ENCODE data around the gene KCNG2.
A peak's percentile ranks its signal among the peaks of the same experiment; 100 is the strongest.

KCNG2 gene

GRCh38 chr18:79805926-79806487, 8.3 kb downstream of the KCNG2 start:
- Histone ChIP-seq H3K79me1 (ENCODE audit: low read length) (no peaks in the 10 kb centered on the region), H3K4me3 (ENCODE audit: low read length) (no peak overlapping the region), H3K79me2 (ENCODE audit: control insufficient read depth, insufficient read depth, low read length) (no peaks in the 10 kb centered on the region), H3K9ac (ENCODE audit: low read length) (no peak overlapping the region), H3K36me3 (ENCODE audit: control insufficient read depth, insufficient read depth, low read length) (no peaks in the 10 kb centered on the region), H2BK15ac (replicated peaks; ENCODE audit: low read depth) (no peak overlapping the region), H3K56ac (ENCODE audit: low read length) (no peak overlapping the region), H3K27me3 (ENCODE audit: insufficient read depth, low read length, poor library complexity) (no peaks in the 10 kb centered on the region), H3K27ac (ENCODE audit: low read depth, low read length) (no peak overlapping the region), H4K8ac (ENCODE audit: low read depth, low read length) (no peak overlapping the region), H3K4ac (ENCODE audit: low read depth, low read length) (no peak overlapping the region), H3K18ac (ENCODE audit: low read length) (no peak overlapping the region), H3K4me2 (ENCODE audit: low read length) (no peak overlapping the region), H3K23ac (ENCODE audit: low read length) (peak overlapping the region; percentile 45), H2BK120ac (ENCODE audit: low read depth, low read length) (no peak overlapping the region), H2BK5ac (ENCODE audit: low read length) (no peak overlapping the region), H4K5ac (ENCODE audit: low read length) (no peak overlapping the region), H3K4me1 (ENCODE audit: control insufficient read depth, low read depth, low read length) (no peaks in the 10 kb centered on the region), H2AK5ac (ENCODE audit: low read length) (no peak overlapping the region)
- no peak for DNase-seq
- no CpG with 5 or more reads among the region's 16 CpGs for WGBS (ENCODE audit: extremely low coverage, insufficient coverage, low lambda C conversion rate)

- H2BK5ac ChIP-seq (ENCODE audit: low read length), result no peak overlapping the region
- H3K4ac ChIP-seq (ENCODE audit: low read depth, low read length), result no peak overlapping the region
- H3K9ac ChIP-seq (ENCODE audit: low read length), result no peak overlapping the region
- no peak for DNase-seq
- no peak overlapping the region for H3K18ac ChIP-seq (ENCODE audit: low read length)
- H3K4me1 ChIP-seq (ENCODE audit: control insufficient read depth, low read depth, low read length), result no peaks in the 10 kb centered on the region
- no peaks in the 10 kb centered on the region for H3K27me3 ChIP-seq (ENCODE audit: insufficient read depth, low read length, poor library complexity)
- no peaks in the 10 kb centered on the region for H3K36me3 ChIP-seq (ENCODE audit: control insufficient read depth, insufficient read depth, low read length)
- WGBS (ENCODE audit: extremely low coverage, insufficient coverage, low lambda C conversion rate), result no CpG with 5 or more reads among the region's 43 CpGs
- no peak overlapping the region for H4K5ac ChIP-seq (ENCODE audit: low read length)
- H2AK5ac ChIP-seq (ENCODE audit: low read length), result no peak overlapping the region
- H2BK120ac ChIP-seq (ENCODE audit: low read depth, low read length), result no peak overlapping the region
- H3K27ac ChIP-seq (ENCODE audit: low read depth, low read length), result no peak overlapping the region
- H3K4me3 ChIP-seq (ENCODE audit: low read length), result no peak overlapping the region
- no peak overlapping the region for H3K23ac ChIP-seq (ENCODE audit: low read length)
- H2BK15ac ChIP-seq (replicated peaks; ENCODE audit: low read depth), result no peak overlapping the region
- no peak overlapping the region for H4K8ac ChIP-seq (ENCODE audit: low read depth, low read length)
- no peaks in the 10 kb centered on the region for H3K79me1 ChIP-seq (ENCODE audit: low read length)
- H3K56ac ChIP-seq (ENCODE audit: low read length), result no peak overlapping the region
- no peaks in the 10 kb centered on the region for H3K79me2 ChIP-seq (ENCODE audit: control insufficient read depth, insufficient read depth, low read length)
- H3K4me2 ChIP-seq (ENCODE audit: low read length), result no peak overlapping the region
These were observed 9.5 kb downstream of the KCNG2 start for GRCh38 chr18:79806976-79807841.

- H3K27me3 ChIP-seq (ENCODE audit: insufficient read depth, low read length, poor library complexity), result no peaks in the 10 kb centered on the region
- H2BK5ac ChIP-seq (ENCODE audit: low read length), result no peak overlapping the region
- no peak for DNase-seq
- no peak overlapping the region for H4K5ac ChIP-seq (ENCODE audit: low read length)
- no CpG with 5 or more reads among the region's 44 CpGs for WGBS (ENCODE audit: extremely low coverage, insufficient coverage, low lambda C conversion rate)
- no peak overlapping the region for H2BK120ac ChIP-seq (ENCODE audit: low read depth, low read length)
- H3K56ac ChIP-seq (ENCODE audit: low read length), result no peak overlapping the region
- no peak overlapping the region for H3K18ac ChIP-seq (ENCODE audit: low read length)
- H2BK15ac ChIP-seq (replicated peaks; ENCODE audit: low read depth), result no peak overlapping the region
- no peaks in the 10 kb centered on the region for H3K36me3 ChIP-seq (ENCODE audit: control insufficient read depth, insufficient read depth, low read length)
- H3K4me3 ChIP-seq (ENCODE audit: low read length), result no peak overlapping the region
- no peaks in the 10 kb centered on the region for H3K79me1 ChIP-seq (ENCODE audit: low read length)
- H3K23ac ChIP-seq (ENCODE audit: low read length), result no peak overlapping the region
- no peak overlapping the region for H2AK5ac ChIP-seq (ENCODE audit: low read length)
- H3K4me2 ChIP-seq (ENCODE audit: low read length), result no peak overlapping the region
- H3K4ac ChIP-seq (ENCODE audit: low read depth, low read length), result no peak overlapping the region
- H3K4me1 ChIP-seq (ENCODE audit: control insufficient read depth, low read depth, low read length), result no peaks in the 10 kb centered on the region
- H4K8ac ChIP-seq (ENCODE audit: low read depth, low read length), result no peak overlapping the region
- no peaks in the 10 kb centered on the region for H3K79me2 ChIP-seq (ENCODE audit: control insufficient read depth, insufficient read depth, low read length)
- no peak overlapping the region for H3K27ac ChIP-seq (ENCODE audit: low read depth, low read length)
- H3K9ac ChIP-seq (ENCODE audit: low read length), result no peak overlapping the region
These were observed 11.9 kb downstream of the KCNG2 start for GRCh38 chr18:79809482-79810192.

- Histone ChIP-seq H4K8ac (ENCODE audit: low read depth, low read length) (no peak overlapping the region), H3K23ac (ENCODE audit: low read length) (no peak overlapping the region), H2BK5ac (ENCODE audit: low read length) (no peak overlapping the region), H3K56ac (ENCODE audit: low read length) (no peak overlapping the region), H3K27ac (ENCODE audit: low read depth, low read length) (no peak overlapping the region), H3K4ac (ENCODE audit: low read depth, low read length) (no peak overlapping the region), H2AK5ac (ENCODE audit: low read length) (no peak overlapping the region), H2BK15ac (replicated peaks; ENCODE audit: low read depth) (no peak overlapping the region), H3K79me1 (ENCODE audit: low read length) (no peaks in the 10 kb centered on the region), H4K5ac (ENCODE audit: low read length) (no peak overlapping the region), H3K36me3 (ENCODE audit: control insufficient read depth, insufficient read depth, low read length) (no peaks in the 10 kb centered on the region), H3K9ac (ENCODE audit: low read length) (no peak overlapping the region), H3K18ac (ENCODE audit: low read length) (no peak overlapping the region), H2BK120ac (ENCODE audit: low read depth, low read length) (no peak overlapping the region), H3K4me2 (ENCODE audit: low read length) (no peak overlapping the region), H3K79me2 (ENCODE audit: control insufficient read depth, insufficient read depth, low read length) (no peaks in the 10 kb centered on the region), H3K4me3 (ENCODE audit: low read length) (no peak overlapping the region), H3K27me3 (ENCODE audit: insufficient read depth, low read length, poor library complexity) (no peaks in the 10 kb centered on the region), H3K4me1 (ENCODE audit: control insufficient read depth, low read depth, low read length) (no peaks in the 10 kb centered on the region)
- no CpG with 5 or more reads among the region's 4 CpGs for WGBS (ENCODE audit: extremely low coverage, insufficient coverage, low lambda C conversion rate)
- DNase-seq, result no peak
These were observed 14.3 kb downstream of the KCNG2 start for GRCh38 chr18:79812052-79812451.

- Histone ChIP-seq H4K8ac (ENCODE audit: low read depth, low read length) (no peak overlapping the region), H2BK15ac (replicated peaks; ENCODE audit: low read depth) (no peak overlapping the region), H3K4me1 (ENCODE audit: control insufficient read depth, low read depth, low read length) (no peaks in the 10 kb centered on the region), H3K36me3 (ENCODE audit: control insufficient read depth, insufficient read depth, low read length) (no peaks in the 10 kb centered on the region), H3K9ac (ENCODE audit: low read length) (no peak overlapping the region), H3K23ac (ENCODE audit: low read length) (no peak overlapping the region), H3K18ac (ENCODE audit: low read length) (no peak overlapping the region), H2BK120ac (ENCODE audit: low read depth, low read length) (no peak overlapping the region), H2AK5ac (ENCODE audit: low read length) (no peak overlapping the region), H2BK5ac (ENCODE audit: low read length) (no peak overlapping the region), H3K4ac (ENCODE audit: low read depth, low read length) (no peak overlapping the region), H3K56ac (ENCODE audit: low read length) (no peak overlapping the region), H3K27me3 (ENCODE audit: insufficient read depth, low read length, poor library complexity) (no peaks in the 10 kb centered on the region), H3K79me2 (ENCODE audit: control insufficient read depth, insufficient read depth, low read length) (no peaks in the 10 kb centered on the region), H3K4me2 (ENCODE audit: low read length) (no peak overlapping the region), H3K27ac (ENCODE audit: low read depth, low read length) (no peak overlapping the region), H3K4me3 (ENCODE audit: low read length) (no peak overlapping the region), H3K79me1 (ENCODE audit: low read length) (no peaks in the 10 kb centered on the region), H4K5ac (ENCODE audit: low read length) (no peak overlapping the region)
- no peak for DNase-seq
- WGBS (ENCODE audit: extremely low coverage, insufficient coverage, low lambda C conversion rate), result no CpG with 5 or more reads among the region's 7 CpGs
These were observed 16.6 kb downstream of the KCNG2 start for GRCh38 chr18:79814373-79814772.

Data from mesendoderm (in vitro differentiated cells).